Osteoblast (primary cell): Measurements from ENCODE around the gene DPP9. TPM values are rescaled to one million over a fixed set of nuclear protein-coding genes. Genes with fewer than 3 reads are reported as not detected.

Experiments
- DNase-seq: peaks from one replicate; pipeline ENCODE4 v3.0.0; 2011; ENCODE audit warnings: low spot score, mixed read lengths; ENCODE audit not compliant: insufficient read length; ENCODE audit errors: missing footprints
- H2AFZ ChIP-seq: 2 replicates; pipeline ENCODE4 v1.6.0; 2011; ENCODE audit warnings: mild to moderate bottlenecking, low read length
- H3K27ac ChIP-seq: 2 replicates; pipeline ENCODE4 v1.5.1; 2011; ENCODE audit warnings: mild to moderate bottlenecking, low read depth, low read length, moderate library complexity
- H3K27me3 ChIP-seq: 2 replicates; pipeline ENCODE4 v1.6.0; 2012; ENCODE audit warnings: mild to moderate bottlenecking, control low read depth, inconsistent platforms, low read length, moderate library complexity; ENCODE audit not compliant: insufficient read depth
- H3K36me3 ChIP-seq: 2 replicates; pipeline ENCODE4 v1.5.1; 2011; ENCODE audit warnings: mild to moderate bottlenecking, low read length, control low read depth, moderate library complexity; ENCODE audit not compliant: insufficient read depth
- H3K4me1 ChIP-seq: 2 replicates; pipeline ENCODE4 v1.5.1; 2011; ENCODE audit warnings: mild to moderate bottlenecking, low read length, control low read depth, moderate library complexity; ENCODE audit not compliant: insufficient read depth
- H3K4me2 ChIP-seq: 2 replicates; pipeline ENCODE4 v1.6.0; 2011; ENCODE audit warnings: mild to moderate bottlenecking, low read length; ENCODE audit not compliant: insufficient read depth
- H3K4me3 ChIP-seq: fragments of 200-600 bp; sonication (generic); 3 replicates; pipeline ENCODE4 v1.5.1; 2012; ENCODE audit warnings: mild to moderate bottlenecking, low read length, inconsistent platforms; ENCODE audit not compliant: insufficient read depth
- H3K79me2 ChIP-seq: 2 replicates; pipeline ENCODE4 v1.6.0; 2012; ENCODE audit warnings: mild to moderate bottlenecking, low read length, control low read depth, inconsistent platforms; ENCODE audit not compliant: insufficient read depth
- H3K9me3 ChIP-seq: 2 replicates; pipeline ENCODE4 v1.5.1; 2011; ENCODE audit warnings: low read depth, low read length, control low read depth
- H4K20me1 ChIP-seq: 2 replicates; pipeline ENCODE4 v1.6.0; 2012; ENCODE audit warnings: mild to moderate bottlenecking, low read length, control low read depth; ENCODE audit not compliant: insufficient read depth
- CTCF ChIP-seq: IDR thresholded peaks from 2 replicates; pipeline ENCODE4 v1.5.1; 2011; ENCODE audit warnings: mild to moderate bottlenecking, low read depth, low read length, moderate library complexity; ENCODE audit errors: extremely low read depth
- total RNA-seq: library from RNA; depleted of rRNA; stranded (reverse); fragments of >200 nt; gene quantifications from 2 replicates; pipeline ENCODE4 v1.2.3, GENCODE V29; 2012

DPP9 gene
- total RNA-seq, 1 donor = 30.4 TPM

- peaks cover 34% of the 10 kb centered on the region for H3K79me2 ChIP-seq
Measured at GRCh38 chr19:4713384-4713951, 10.2 kb downstream of the DPP9 start.

GRCh38 chr19:4712771-4713170 lies 10.9 kb downstream of the DPP9 start:
- Histone ChIP-seq H2AFZ (no peak overlapping the region), H3K4me1 (peaks cover 46% of the 10 kb centered on the region), H4K20me1 (no peaks in the 10 kb centered on the region), H3K79me2 (peaks cover 34% of the 10 kb centered on the region), H3K4me2 (no peak overlapping the region), H3K27me3 (no peaks in the 10 kb centered on the region), H3K4me3 (no peak overlapping the region), H3K27ac (peak overlapping the region; percentile 80), H3K9me3 (no peaks in the 10 kb centered on the region), H3K36me3 (peaks cover 62% of the 10 kb centered on the region)
- TF ChIP-seq CTCF = no peak
- DNase-seq = peak; percentile 30

More at GRCh38 chr19:4713384-4713951, 10.2 kb downstream of the DPP9 start:
- no peak for TF ChIP-seq CTCF
- peak overlapping the region; percentile 80 for H3K27ac ChIP-seq
- no peaks in the 10 kb centered on the region for H4K20me1 ChIP-seq
- peaks cover 66% of the 10 kb centered on the region for H3K36me3 ChIP-seq
- no peaks in the 10 kb centered on the region for H3K9me3 ChIP-seq
- no peaks in the 10 kb centered on the region for H3K27me3 ChIP-seq
- H3K4me1 ChIP-seq = peaks cover 48% of the 10 kb centered on the region
- H3K4me2 ChIP-seq = peak overlapping the region; percentile 51
- H3K4me3 ChIP-seq = no peak overlapping the region
- DNase-seq = peak; percentile 100
- no peak overlapping the region for H2AFZ ChIP-seq

GRCh38 chr19:4711211-4711610 lies 12.4 kb downstream of the DPP9 start:
- H3K9me3 ChIP-seq = no peaks in the 10 kb centered on the region
- H3K4me3 ChIP-seq = no peak overlapping the region
- H3K79me2 ChIP-seq = peaks cover 32% of the 10 kb centered on the region
- H2AFZ ChIP-seq = no peak overlapping the region
- H3K36me3 ChIP-seq = peaks cover 62% of the 10 kb centered on the region
- H3K27me3 ChIP-seq = no peaks in the 10 kb centered on the region
- TF ChIP-seq CTCF = no peak
- no peak overlapping the region for H3K4me2 ChIP-seq
- peaks cover 34% of the 10 kb centered on the region for H3K4me1 ChIP-seq
- peak; percentile 23 for DNase-seq
- no peak overlapping the region for H3K27ac ChIP-seq
- no peaks in the 10 kb centered on the region for H4K20me1 ChIP-seq

GRCh38 chr19:4710281-4710600 lies 13.4 kb downstream of the DPP9 start:
- Histone ChIP-seq H3K9me3 (no peaks in the 10 kb centered on the region), H3K4me2 (no peak overlapping the region), H3K79me2 (peaks cover 26% of the 10 kb centered on the region), H3K36me3 (peaks cover 60% of the 10 kb centered on the region), H3K4me1 (peaks cover 34% of the 10 kb centered on the region), H3K4me3 (no peak overlapping the region), H3K27me3 (no peaks in the 10 kb centered on the region), H4K20me1 (no peaks in the 10 kb centered on the region), H3K27ac (peak overlapping the region; percentile 63), H2AFZ (no peak overlapping the region)
- DNase-seq = peak; percentile 53
- no peak for TF ChIP-seq CTCF
